Uterus (tissue), 4 donors: ENCODE results near the gene SHANK2. TPM values are rescaled to one million over a fixed set of nuclear protein-coding genes. Genes with fewer than 3 reads are reported as not detected.

Source experiments
- DNase-seq, 2 donors: peaks; one replicate each; pipeline ENCODE4 v3.0.0-alpha.2; 2019 to 2020
- H3K27ac ChIP-seq, 2 donors: fragments of 200-600 bp; sonication (generic); 1 replicate in 1 of 2; 2 replicates in 1 of 2; pipeline ENCODE4 v1.5.1; 2016 to 2018
- H3K27me3 ChIP-seq, 2 donors: fragments of 200-600 bp; sonication (generic); one replicate each; pipeline ENCODE4 v1.5.1; 2018 to 2019; ENCODE audit warnings: control low read depth in 1 of 2
- H3K36me3 ChIP-seq, 2 donors: fragments of 200-600 bp; sonication (generic); one replicate each; pipeline ENCODE4 v1.5.1; 2019; ENCODE audit warnings: control low read depth in 1 of 2
- H3K4me1 ChIP-seq, 2 donors: fragments of 200-600 bp; sonication (generic); one replicate each; pipeline ENCODE4 v1.5.1; 2018 to 2019; ENCODE audit warnings: control low read depth in 1 of 2
- H3K4me3 ChIP-seq, 2 donors: fragments of 200-600 bp; sonication (generic); 1 replicate in 1 of 2; 2 replicates in 1 of 2; pipeline ENCODE4 v1.5.1; 2018 to 2019; ENCODE audit warnings: mild to moderate bottlenecking in 1 of 2
- H3K9me3 ChIP-seq, 2 donors: fragments of 200-600 bp; sonication (generic); one replicate each; pipeline ENCODE4 v1.5.1; 2019; ENCODE audit warnings: control low read depth in 1 of 2
- CTCF ChIP-seq, 4 experiments: fragments of 200-600 bp in 2 of 4; fragments of 450-650 bp in 2 of 4; sonication (generic) in 2 of 4; IDR thresholded peaks; one replicate each; pipeline ENCODE4 v1.5.1; 2016 to 2019; ENCODE audit warnings: antibody characterized with exemption in 4 of 4, mild to moderate bottlenecking in 2 of 4, moderate library complexity in 1 of 4
- POLR2A ChIP-seq, 2 donors: fragments of 450-650 bp; IDR thresholded peaks; one replicate each; pipeline ENCODE4 v1.6.1; 2016; ENCODE audit warnings: antibody characterized with exemption in 2 of 2, mild to moderate bottlenecking in 1 of 2, moderate library complexity in 1 of 2
- intact Hi-C: fragments of 100-400 bp; cut with DNase I; formaldehyde crosslinking; loops from one replicate; pipeline ENCODE4 v1.15.1; 2023; ENCODE audit warnings: low total_unique reads
- total RNA-seq, 4 donors: library from RNA; depleted of rRNA in 3 of 4; stranded (reverse); fragments of >200 nt in 3 of 4; gene quantifications; one replicate each; pipeline versions ENCODE4 v1.1.0 to v1.2.4, GENCODE V29; 2014 to 2023
- donor health status: DM: yes; HTN: yes; CAD: no.

SHANK2 gene
- total RNA-seq, 4 donors from 2014 or later: 0.51 to 6.8 (median 0.99) TPM

GRCh38 chr11:71227058-71227659 is 25.2 kb downstream of the SHANK2 start:
- H3K36me3 ChIP-seq: no peaks in the 10 kb centered on the region
- H3K4me1 ChIP-seq: no peaks in the 10 kb centered on the region
- intact Hi-C loops: no loop called here
- no peak overlapping the region for H3K4me3 ChIP-seq
- no peak overlapping the region for H3K27ac ChIP-seq
- H3K27me3 ChIP-seq: no peaks in the 10 kb centered on the region
- no peak for TF ChIP-seq CTCF (IDR thresholded peaks at IDR 0.05)
- no peak for TF ChIP-seq POLR2A (IDR thresholded peaks at IDR 0.05)
- no peak for DNase-seq
- peaks cover 0 to 10% of the 10 kb centered on the region in 2 donors for H3K9me3 ChIP-seq

GRCh38 chr11:71223671-71224660 is 28.4 kb downstream of the SHANK2 start:
- Histone ChIP-seq H3K36me3 (no peaks in the 10 kb centered on the region), H3K27me3 (no peaks in the 10 kb centered on the region), H3K4me1 (no peaks in the 10 kb centered on the region), H3K9me3 (peaks cover 0 to 10% of the 10 kb centered on the region in 2 donors), H3K4me3 (no peak overlapping the region), H3K27ac (no peak overlapping the region)
- TF ChIP-seq CTCF (IDR thresholded peaks at IDR 0.05): no peak
- no peak for TF ChIP-seq POLR2A (IDR thresholded peaks at IDR 0.05)
- DNase-seq: no peak
- intact Hi-C loops: no loop called here

GRCh38 chr11:71223081-71223405 is 29.3 kb downstream of the SHANK2 start:
- peaks cover 0 to 10% of the 10 kb centered on the region in 2 donors for H3K9me3 ChIP-seq
- H3K27me3 ChIP-seq: no peaks in the 10 kb centered on the region
- no peaks in the 10 kb centered on the region for H3K4me1 ChIP-seq
- DNase-seq: no peak
- no peak overlapping the region for H3K4me3 ChIP-seq
- TF ChIP-seq POLR2A (IDR thresholded peaks at IDR 0.05) (no peak), CTCF (IDR thresholded peaks at IDR 0.05) (no peak)
- intact Hi-C loops: no loop called here
- no peak overlapping the region for H3K27ac ChIP-seq
- no peaks in the 10 kb centered on the region for H3K36me3 ChIP-seq

- Histone ChIP-seq H3K36me3 (no peaks in the 10 kb centered on the region), H3K27me3 (no peaks in the 10 kb centered on the region), H3K9me3 (peaks cover 0 to 10% of the 10 kb centered on the region in 2 donors), H3K27ac (no peak overlapping the region), H3K4me1 (no peaks in the 10 kb centered on the region), H3K4me3 (no peak overlapping the region)
- DNase-seq: no peak
- intact Hi-C loops: no loop called here
- TF ChIP-seq POLR2A (IDR thresholded peaks at IDR 0.05) (no peak), CTCF (IDR thresholded peaks at IDR 0.05) (no peak)
Measured at GRCh38 chr11:71222318-71223080, 29.9 kb downstream of the SHANK2 start.
